Middle frontal gyrus (tissue), 1 donor: ENCODE results near the gene RASL12.
"Not testable (repeated sequence)": the region's sequence is repeated elsewhere in the genome, so short reads cannot be mapped to it uniquely, and the experiment has no call there.

ENCODE experiments used
- DNase-seq: peaks from one replicate; pipeline ENCODE4 v3.0.0-alpha.2; 2015; ENCODE audit warnings: low spot score; ENCODE audit errors: extremely low spot score

Gene RASL12

GRCh38 chr15:65028921-65029735 is 38.7 kb downstream of the RASL12 start, which contains the start of gene MTFMT:
TSS of gene MTFMT (minus strand) at chr15:65029639. CDS start at chr15:65029613, 26 bp downstream.
- peak; percentile 80 for DNase-seq

- no peak for DNase-seq
Observed at GRCh38 chr15:65028338-65028737, 39.5 kb downstream of the RASL12 start.

- DNase-seq: no peak
Observed at GRCh38 chr15:65027593-65027992, 40.2 kb downstream of the RASL12 start.

GRCh38 chr15:65026756-65027155 is 41.0 kb downstream of the RASL12 start:
- no peak for DNase-seq

GRCh38 chr15:65021488-65021887 is 46.3 kb downstream of the RASL12 start:
- DNase-seq: no peak

GRCh38 chr15:65020419-65020818 is 47.4 kb downstream of the RASL12 start:
- DNase-seq: no peak

- not testable (repeated sequence) for DNase-seq
Observed at GRCh38 chr15:65011198-65011597, 56.6 kb downstream of the RASL12 start.

- no peak for DNase-seq
Observed at GRCh38 chr15:65008983-65009382, 58.8 kb downstream of the RASL12 start.

GRCh38 chr15:65006876-65007275 is 60.9 kb downstream of the RASL12 start:
- no peak for DNase-seq

- no peak for DNase-seq
Observed at GRCh38 chr15:65004993-65005392, 62.8 kb downstream of the RASL12 start.
